ENCODE measurements around the gene FOLR3. TPM values are rescaled to one million over a fixed set of nuclear protein-coding genes. Genes with fewer than 3 reads are reported as not detected.
"Not testable (repeated sequence)": the region's sequence is repeated elsewhere in the genome, so short reads cannot be mapped to it uniquely, and the experiment has no call there.

The FOLR3 gene
- total RNA-seq, 1 experiment from 2014 or later: not detected

GRCh38 chr11:72179804-72180396 lies 44.4 kb downstream of the FOLR3 start:
- ChIA-PET POLR2A (no interaction called here), CTCF (interaction anchor here (0.6 to 1.3 kb wide), 3 partner anchors 155 to 370 kb away, joined by 3 to 5 read pairs (median 4); no protein-coding TSS in a partner anchor)
- Mint-ChIP-seq H3K9me3 (no peaks in the 10 kb centered on the region), H3K27ac (no peak overlapping the region), H3K4me3 (no peak overlapping the region), H3K36me3 (no peaks in the 10 kb centered on the region), H3K27me3 (ENCODE audit: low read depth) (peaks cover 15% of the 10 kb centered on the region), H3K4me1 (no peaks in the 10 kb centered on the region)
- ATAC-seq (no peak), DNase-seq (ENCODE audit: low spot score) (no peak)
- TF ChIP-seq ZBTB21 (CRISPR knock-in tag; IDR thresholded peaks at IDR 0.05; ENCODE audit: borderline replicate concordance) (no peak), AFF4 (CRISPR knock-in tag; IDR thresholded peaks at IDR 0.05; ENCODE audit: borderline replicate concordance) (no peak), ZNF219 (CRISPR knock-in tag; IDR thresholded peaks at IDR 0.05; ENCODE audit: borderline replicate concordance) (no peak), GRHL2 (CRISPR knock-in tag; IDR thresholded peaks at IDR 0.05; ENCODE audit: insufficient replicate concordance, severe bottlenecking) (no peak), NFE2L1 (CRISPR knock-in tag; IDR thresholded peaks at IDR 0.05) (no peak), ERG (CRISPR knock-in tag; IDR thresholded peaks at IDR 0.05) (no peak), USF2 (CRISPR knock-in tag; IDR thresholded peaks at IDR 0.05) (no peak), ATF2 (CRISPR knock-in tag; IDR thresholded peaks at IDR 0.05; ENCODE audit: borderline replicate concordance, low read depth) (no peak), SP1 (CRISPR knock-in tag; conservative IDR thresholded peaks at IDR 0.05) (no peak), CDX4 (CRISPR knock-in tag; IDR thresholded peaks at IDR 0.05; ENCODE audit: borderline replicate concordance) (no peak)

- not testable (repeated sequence) for ATAC-seq, H3K27ac Mint-ChIP-seq
- POLR2A ChIA-PET: interaction anchor here (0.5 kb wide), 1 partner anchor 14 kb away, joined by 3 read pairs; no protein-coding TSS in a partner anchor
These were observed 45.5 kb downstream of the FOLR3 start for GRCh38 chr11:72180892-72181552.

GRCh38 chr11:72181553-72181958 lies 46.0 kb downstream of the FOLR3 start:
- DNase-seq (ENCODE audit: low spot score): peak; percentile 28
- H3K36me3 Mint-ChIP-seq, H3K4me1 Mint-ChIP-seq, H3K4me3 Mint-ChIP-seq, H3K9me3 Mint-ChIP-seq, POLR2A ChIA-PET, H3K27ac Mint-ChIP-seq: not testable (repeated sequence)
- H3K27me3 Mint-ChIP-seq (ENCODE audit: low read depth): peaks cover 14% of the 10 kb centered on the region
- CTCF ChIA-PET: interaction anchor here (0.6 to 3.2 kb wide), 8 partner anchors 11 to 173 kb away, joined by 3 to 30 read pairs (median 4); no protein-coding TSS in a partner anchor
- ATAC-seq: peak; percentile 85

More at GRCh38 chr11:72180892-72181552, 45.5 kb downstream of the FOLR3 start:
- not testable (repeated sequence) for H3K4me1 Mint-ChIP-seq; H3K36me3 Mint-ChIP-seq; H3K9me3 Mint-ChIP-seq; H3K4me3 Mint-ChIP-seq; DNase-seq (ENCODE audit: low spot score)
- CTCF ChIA-PET: interaction anchor here (0.6 to 1.4 kb wide), 4 partner anchors 37 to 96 kb away, joined by 3 to 4 read pairs (median 4); no protein-coding TSS in a partner anchor
- peaks cover 17% of the 10 kb centered on the region for H3K27me3 Mint-ChIP-seq (ENCODE audit: low read depth)

All from WTC11 (cell line).